ENCODE measurements around the gene GUCA1C.

- TF ChIP-seq POLR2AphosphoS5 (IDR thresholded peaks at IDR 0.05) (no peak), CTCF (IDR thresholded peaks at IDR 0.05) (no peak)
Observed at GRCh38 chr3:108985844-108986243, 32.2 kb upstream of the GUCA1C start.
